Colonic mucosa (tissue), 4 donors: ENCODE measurements around the gene ABCB4. TPM values are rescaled to one million over a fixed set of nuclear protein-coding genes. Genes with fewer than 3 reads are reported as not detected.

ENCODE experiments used
- DNase-seq: peaks from one replicate; pipeline ENCODE4 v3.0.0-alpha.2; 2020
- H3K27ac ChIP-seq: fragments of 200-600 bp; one replicate; pipeline ENCODE4 v1.8.0; 2021
- H3K27me3 ChIP-seq: fragments of 200-600 bp; one replicate; pipeline ENCODE4 v1.8.0; 2021
- H3K36me3 ChIP-seq: fragments of 200-600 bp; one replicate; pipeline ENCODE4 v1.8.0; 2021
- H3K4me1 ChIP-seq: fragments of 200-600 bp; one replicate; pipeline ENCODE4 v1.8.0; 2021; ENCODE audit warnings: mild to moderate bottlenecking
- H3K4me3 ChIP-seq: fragments of 200-600 bp; one replicate; pipeline ENCODE4 v1.8.0; 2021
- H3K9ac ChIP-seq, 2 donors: one replicate each; pipeline ENCODE4 v1.7.0; 2013; ENCODE audit warnings: control low read depth in 2 of 2, low read depth in 2 of 2, low read length in 2 of 2
- H3K9me3 ChIP-seq: fragments of 200-600 bp; one replicate; pipeline ENCODE4 v1.8.0; 2021
- intact Hi-C: fragments of 100-400 bp; cut with DNase I; formaldehyde crosslinking; loops from one replicate; pipeline ENCODE4 v1.14.1; 2022
- total RNA-seq, 2 donors: library from RNA; stranded (reverse); fragmentation: NEBNext Ultra II Directional in 1 of 2; extraction: Animal tissue kit (Norgen Biotek cat#: 25700) in 1 of 2; gene quantifications; one replicate each; pipeline ENCODE4 v1.2.1, GENCODE V29; 2021
- TF ChIP-seq, protein P1 (sequence below): fragments of 200-600 bp; IDR thresholded peaks from one replicate; pipeline ENCODE4 v1.8.0; 2022; ENCODE audit warnings: antibody characterized with exemption, mild to moderate bottlenecking
- donor health status: healthy.
- donor health status: DM: no; HTN: no; CAD: no.
- donor health status: DM: no; HTN: no; CAD: no.

The ABCB4 gene
- total RNA-seq, 2 donors from 2014 or later, result 0.30 to 0.35 TPM

DNA sequence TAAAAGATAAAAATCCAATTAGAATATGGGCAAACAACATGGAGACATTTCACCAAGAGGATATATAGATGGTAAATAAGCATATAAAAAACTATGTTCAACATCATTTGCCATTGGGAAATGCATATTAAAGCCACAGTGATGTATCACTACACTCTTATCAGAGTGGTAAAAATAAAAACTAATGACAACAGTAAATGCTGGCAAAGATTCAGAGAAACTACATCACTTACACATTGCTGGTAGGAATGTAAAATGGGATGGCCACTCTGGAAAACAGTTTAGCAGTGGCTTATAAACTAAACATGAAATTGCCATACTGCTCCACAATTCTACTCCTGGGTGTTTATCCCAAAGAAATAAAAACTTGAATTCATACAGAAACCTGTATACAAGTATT is 70.8 kb downstream of the ABCB4 start:
- intact Hi-C loops, result no loop called here
- no peak for DNase-seq
- no peaks in the 10 kb centered on the region for H3K36me3 ChIP-seq
- H3K4me1 ChIP-seq, result no peaks in the 10 kb centered on the region
- no peaks in the 10 kb centered on the region for H3K9me3 ChIP-seq
- no peak overlapping the region for H3K9ac ChIP-seq
- TF ChIP-seq, protein P1, sequence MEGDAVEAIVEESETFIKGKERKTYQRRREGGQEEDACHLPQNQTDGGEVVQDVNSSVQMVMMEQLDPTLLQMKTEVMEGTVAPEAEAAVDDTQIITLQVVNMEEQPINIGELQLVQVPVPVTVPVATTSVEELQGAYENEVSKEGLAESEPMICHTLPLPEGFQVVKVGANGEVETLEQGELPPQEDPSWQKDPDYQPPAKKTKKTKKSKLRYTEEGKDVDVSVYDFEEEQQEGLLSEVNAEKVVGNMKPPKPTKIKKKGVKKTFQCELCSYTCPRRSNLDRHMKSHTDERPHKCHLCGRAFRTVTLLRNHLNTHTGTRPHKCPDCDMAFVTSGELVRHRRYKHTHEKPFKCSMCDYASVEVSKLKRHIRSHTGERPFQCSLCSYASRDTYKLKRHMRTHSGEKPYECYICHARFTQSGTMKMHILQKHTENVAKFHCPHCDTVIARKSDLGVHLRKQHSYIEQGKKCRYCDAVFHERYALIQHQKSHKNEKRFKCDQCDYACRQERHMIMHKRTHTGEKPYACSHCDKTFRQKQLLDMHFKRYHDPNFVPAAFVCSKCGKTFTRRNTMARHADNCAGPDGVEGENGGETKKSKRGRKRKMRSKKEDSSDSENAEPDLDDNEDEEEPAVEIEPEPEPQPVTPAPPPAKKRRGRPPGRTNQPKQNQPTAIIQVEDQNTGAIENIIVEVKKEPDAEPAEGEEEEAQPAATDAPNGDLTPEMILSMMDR, result no peak
- no peak overlapping the region for H3K4me3 ChIP-seq
- H3K27me3 ChIP-seq, result no peaks in the 10 kb centered on the region
- H3K27ac ChIP-seq, result no peak overlapping the region

DNA sequence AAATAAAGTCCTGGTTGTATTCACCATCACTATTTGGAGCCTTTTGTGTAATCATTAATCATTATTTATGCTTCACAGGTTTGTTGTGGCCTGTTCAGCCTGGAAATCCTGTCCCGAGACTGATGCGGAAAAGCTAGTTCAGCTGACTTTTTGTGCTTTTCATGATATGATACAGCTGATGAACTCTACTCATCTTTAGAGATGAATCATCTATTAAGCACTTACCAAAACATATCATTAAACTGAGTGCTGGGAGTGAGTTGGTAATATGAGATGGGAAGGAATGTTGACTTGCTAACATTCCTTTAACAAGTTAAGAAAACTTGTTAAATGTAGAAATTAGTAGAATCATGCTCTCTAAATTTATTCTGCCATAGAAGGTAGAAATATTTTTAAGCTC is 77.0 kb downstream of the ABCB4 start:
- no peaks in the 10 kb centered on the region for H3K36me3 ChIP-seq
- H3K27ac ChIP-seq, result no peak overlapping the region
- H3K27me3 ChIP-seq, result no peaks in the 10 kb centered on the region
- no peak overlapping the region for H3K4me3 ChIP-seq
- no peak for DNase-seq
- no peaks in the 10 kb centered on the region for H3K4me1 ChIP-seq
- no peak overlapping the region for H3K9ac ChIP-seq
- H3K9me3 ChIP-seq, result no peaks in the 10 kb centered on the region
- intact Hi-C loops, result no loop called here
- TF ChIP-seq, protein P1, result no peak

DNA sequence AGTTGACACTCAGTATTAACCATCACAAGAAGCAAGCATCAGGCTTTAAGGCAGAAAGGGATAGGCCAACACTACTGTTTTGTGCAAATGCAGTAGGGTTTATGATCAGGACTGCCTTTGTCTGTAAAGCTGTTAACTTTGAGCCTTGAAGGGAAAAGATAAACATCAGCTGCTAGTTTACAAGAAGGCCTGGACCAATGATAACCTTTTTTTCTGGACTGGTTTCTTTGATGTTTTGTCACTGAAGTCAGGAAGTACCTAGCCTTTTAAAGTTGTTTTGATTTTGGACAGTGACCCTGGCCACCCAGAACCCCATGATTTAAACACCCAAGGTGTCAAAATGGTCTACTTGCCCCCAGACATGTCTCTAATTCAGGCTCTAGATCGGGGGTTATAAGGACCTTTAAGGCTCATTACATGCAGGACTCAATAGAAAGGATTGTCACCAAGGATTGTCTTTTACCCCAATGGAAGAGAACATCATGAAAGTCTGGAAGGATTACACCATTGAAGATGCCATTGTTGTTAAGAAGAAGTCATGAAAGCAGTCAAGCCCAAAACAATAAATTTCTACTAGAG is 79.9 kb downstream of the ABCB4 start:
- Histone ChIP-seq H3K9ac (no peak overlapping the region), H3K36me3 (no peaks in the 10 kb centered on the region), H3K4me1 (no peaks in the 10 kb centered on the region), H3K9me3 (no peaks in the 10 kb centered on the region), H3K27me3 (no peaks in the 10 kb centered on the region), H3K27ac (no peak overlapping the region), H3K4me3 (no peak overlapping the region)
- TF ChIP-seq, protein P1, result no peak
- intact Hi-C loops, result no loop called here
- DNase-seq, result no peak

DNA sequence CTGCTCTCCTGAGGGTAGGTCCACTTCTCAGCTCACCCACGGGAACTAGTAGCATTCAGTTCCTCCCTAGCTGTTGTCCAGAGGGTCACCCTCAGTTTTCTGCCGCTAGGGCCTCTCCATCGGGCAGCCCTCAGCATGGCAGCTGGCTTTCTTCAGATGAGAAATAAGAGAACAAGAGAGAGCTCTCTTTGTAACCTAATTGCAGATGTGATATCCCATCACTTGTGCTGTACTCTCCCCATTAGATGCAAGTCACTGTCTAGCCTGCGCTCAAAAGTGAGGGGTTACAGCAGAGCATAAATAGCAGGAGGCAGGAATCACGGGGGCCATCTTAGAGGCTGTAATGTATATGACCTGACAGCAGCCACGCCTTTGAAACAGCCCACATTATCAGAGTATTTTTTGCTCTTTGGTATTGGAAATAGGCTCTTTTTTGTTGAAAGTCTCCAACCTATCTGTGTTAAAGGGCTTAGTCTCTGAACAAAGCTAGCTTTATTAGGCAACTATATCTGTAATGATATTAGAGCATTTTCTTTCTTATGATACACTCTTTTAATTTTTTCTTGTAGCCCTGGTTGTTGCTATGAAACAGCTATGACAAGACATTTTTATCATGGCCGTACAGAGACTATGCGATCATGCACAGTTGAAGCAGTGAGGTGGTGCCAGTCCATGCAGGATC is 84.3 kb downstream of the ABCB4 start:
- no peaks in the 10 kb centered on the region for H3K36me3 ChIP-seq
- H3K27ac ChIP-seq, result no peak overlapping the region
- intact Hi-C loops, result no loop called here

DNA sequence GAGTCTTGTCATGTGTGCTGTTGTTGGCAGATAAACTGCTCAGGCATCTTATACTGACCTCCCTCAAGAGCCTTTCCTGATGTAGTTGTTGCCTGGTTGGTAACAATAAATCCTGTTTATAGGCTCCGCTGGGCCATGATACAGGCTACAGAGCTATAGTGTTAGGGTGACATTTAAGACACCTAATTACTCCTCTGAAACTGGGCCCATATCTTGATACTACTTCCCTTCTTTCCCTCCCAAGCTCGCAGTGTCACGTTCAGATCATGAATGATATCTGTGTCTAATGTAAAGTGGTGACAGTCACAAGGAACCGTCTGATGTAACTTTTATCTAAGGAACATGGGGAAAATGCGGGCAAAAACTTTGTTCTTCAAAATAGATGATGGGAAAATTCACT is 94.6 kb downstream of the ABCB4 start:
- TF ChIP-seq, protein P1, result no peak
- DNase-seq, result no peak
- Histone ChIP-seq H3K27ac (no peak overlapping the region), H3K27me3 (no peaks in the 10 kb centered on the region), H3K9me3 (no peaks in the 10 kb centered on the region), H3K4me3 (no peak overlapping the region), H3K4me1 (no peaks in the 10 kb centered on the region), H3K9ac (no peak overlapping the region), H3K36me3 (no peaks in the 10 kb centered on the region)
- intact Hi-C loops, result no loop called here

More for the DNA sequence above, 84.3 kb downstream of the ABCB4 start:
- DNase-seq, result no peak
- H3K9me3 ChIP-seq, result no peaks in the 10 kb centered on the region
- H3K27me3 ChIP-seq, result no peaks in the 10 kb centered on the region
- TF ChIP-seq, protein P1, result no peak
- no peak overlapping the region for H3K9ac ChIP-seq
- H3K4me1 ChIP-seq, result no peaks in the 10 kb centered on the region
- H3K4me3 ChIP-seq, result no peak overlapping the region
